Measurements from ENCODE around the gene NOS1AP.

NOS1AP gene

GRCh38 chr1:162067466-162067865 lies 2.0 kb upstream of the NOS1AP start:
- DNase-seq (ENCODE audit: low read depth): no peak
- no peak overlapping the region for H3K4me3 ChIP-seq (ENCODE audit: low read depth, low read length)
- TF ChIP-seq CTCF (IDR thresholded peaks at IDR 0.05; ENCODE audit: insufficient read depth, low read depth, low read length, missing control alignments): no peak

- H3K4me3 ChIP-seq (ENCODE audit: low read depth, low read length): no peak overlapping the region
- TF ChIP-seq CTCF (IDR thresholded peaks at IDR 0.05; ENCODE audit: insufficient read depth, low read depth, low read length, missing control alignments): no peak
- DNase-seq (ENCODE audit: low read depth): no peak
These were observed 1.2 kb upstream of the NOS1AP start for GRCh38 chr1:162068301-162068700.

DNA sequence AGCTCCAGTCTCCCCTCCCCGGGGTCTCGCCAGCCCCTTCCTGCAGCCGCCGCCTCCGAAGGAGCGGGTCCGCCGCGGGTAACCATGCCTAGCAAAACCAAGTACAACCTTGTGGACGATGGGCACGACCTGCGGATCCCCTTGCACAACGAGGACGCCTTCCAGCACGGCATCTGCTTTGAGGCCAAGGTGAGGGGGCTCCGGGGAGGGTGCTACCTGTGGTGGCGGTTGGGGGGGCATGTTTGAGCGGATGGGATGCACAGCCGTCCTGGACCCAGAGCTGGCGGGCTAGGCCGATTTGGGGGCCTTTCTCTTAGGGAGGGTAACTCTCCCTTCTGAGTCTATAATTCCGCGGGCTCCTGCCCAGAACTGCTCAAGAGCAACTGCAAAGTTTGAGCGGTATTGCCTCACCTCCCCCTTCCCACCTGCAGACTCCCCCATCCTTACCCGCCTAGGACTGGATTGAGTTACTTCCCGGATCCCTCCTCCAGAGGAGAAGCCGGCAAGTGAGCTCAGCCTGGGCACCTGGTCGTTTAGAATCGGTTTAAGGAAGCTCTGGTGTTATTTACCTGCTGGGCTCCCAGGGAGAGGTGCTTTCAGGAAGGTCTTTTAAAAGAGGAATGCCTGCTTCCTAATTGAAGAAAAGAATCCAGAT lies 730 bp downstream of the NOS1AP start:
- DNase-seq (ENCODE audit: low read depth): no peak
- peak overlapping the region; percentile 48 for H3K4me3 ChIP-seq (ENCODE audit: low read depth, low read length)
- TF ChIP-seq CTCF (IDR thresholded peaks at IDR 0.05; ENCODE audit: insufficient read depth, low read depth, low read length, missing control alignments): no peak

- no peak overlapping the region for H3K4me3 ChIP-seq (ENCODE audit: low read depth, low read length)
- no peak for DNase-seq (ENCODE audit: low read depth)
- no peak for TF ChIP-seq CTCF (IDR thresholded peaks at IDR 0.05; ENCODE audit: insufficient read depth, low read depth, low read length, missing control alignments)
These were observed 1.3 kb downstream of the NOS1AP start for GRCh38 chr1:162070825-162071224.

- H3K4me3 ChIP-seq (ENCODE audit: low read depth, low read length): no peak overlapping the region
- TF ChIP-seq CTCF (IDR thresholded peaks at IDR 0.05; ENCODE audit: insufficient read depth, low read depth, low read length, missing control alignments): no peak
- DNase-seq (ENCODE audit: low read depth): no peak
These were observed 3.2 kb downstream of the NOS1AP start for GRCh38 chr1:162072740-162073139.

DNA sequence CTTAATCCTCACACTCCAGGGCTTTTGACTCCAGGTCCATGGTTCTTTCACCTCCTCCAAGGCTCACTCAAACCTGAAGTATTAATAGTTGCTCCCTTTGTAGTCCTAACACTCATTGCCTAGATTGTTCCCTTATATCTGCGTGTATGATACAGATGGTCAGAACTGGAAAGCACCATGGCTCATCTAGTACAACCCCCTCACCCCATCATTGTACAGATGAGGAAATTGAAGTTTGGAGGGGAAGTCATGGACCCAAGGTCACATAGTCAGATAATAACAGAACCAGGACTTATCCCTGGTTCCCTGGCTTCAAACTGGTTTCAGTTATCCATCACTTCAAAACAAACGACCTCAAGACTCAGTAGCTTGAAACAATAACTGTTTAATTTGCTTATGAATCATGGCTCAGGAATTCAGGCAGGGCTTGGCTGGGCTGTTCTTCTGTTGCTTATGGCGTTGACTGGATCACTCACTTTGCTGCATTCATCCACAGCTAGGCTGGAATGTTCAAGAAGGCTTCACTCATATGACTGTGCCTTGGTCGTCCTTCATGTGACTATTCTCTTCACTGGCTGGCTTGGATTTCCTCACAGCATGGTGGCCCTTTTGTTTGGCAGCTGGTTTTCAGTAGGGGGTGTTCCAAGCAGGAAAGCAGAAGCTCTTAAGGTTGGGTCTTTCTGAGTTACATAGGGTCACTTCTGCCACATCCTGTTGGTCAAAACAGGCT lies 5.0 kb downstream of the NOS1AP start:
- TF ChIP-seq CTCF (IDR thresholded peaks at IDR 0.05; ENCODE audit: insufficient read depth, low read depth, low read length, missing control alignments): no peak
- H3K4me3 ChIP-seq (ENCODE audit: low read depth, low read length): no peak overlapping the region
- no peak for DNase-seq (ENCODE audit: low read depth)

Measured in GM12865 (cell line).